ENCODE measurements around the gene PAEP.

Gene PAEP

GRCh38 chr9:135579889-135580660, 18.5 kb downstream of the PAEP start:
- no peak for DNase-seq

DNA sequence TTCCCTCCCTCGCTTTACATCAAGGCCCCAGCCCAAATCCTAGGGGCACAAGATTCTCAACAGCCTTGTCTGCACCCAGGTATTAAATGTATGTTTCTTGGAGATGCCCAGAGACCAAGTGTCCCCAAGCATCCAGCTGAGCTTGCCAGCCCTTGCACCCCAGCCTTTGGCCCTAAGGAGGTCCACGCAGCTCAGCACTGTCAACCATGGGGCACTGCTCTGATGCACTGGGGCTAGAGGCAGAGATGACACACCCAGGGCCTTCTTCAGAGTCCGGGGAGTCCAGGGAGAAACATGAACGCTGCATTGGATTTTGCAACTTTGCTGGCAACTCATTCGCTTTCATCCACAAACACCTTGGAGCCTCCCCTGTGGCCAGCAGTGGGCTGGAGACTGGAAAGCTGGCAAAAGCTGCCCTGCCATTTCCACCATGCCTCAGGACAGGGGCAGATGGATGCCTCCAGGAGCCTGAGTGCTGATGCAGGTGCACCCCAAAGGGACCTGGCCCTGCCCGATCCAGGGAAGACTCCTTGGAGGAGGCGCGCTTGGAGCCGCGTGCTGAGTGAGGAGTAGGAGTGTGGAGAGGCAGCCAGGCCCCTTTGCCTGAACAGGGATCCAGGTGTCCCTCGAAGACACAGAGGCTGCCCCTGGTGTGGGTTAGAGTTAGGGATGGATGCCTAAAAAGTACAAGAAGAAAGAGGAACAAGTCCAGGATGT, 19.3 kb downstream of the PAEP start:
- DNase-seq, result no peak

- DNase-seq, result no peak
Measured at GRCh38 chr9:135581636-135582426, 20.3 kb downstream of the PAEP start.

DNA sequence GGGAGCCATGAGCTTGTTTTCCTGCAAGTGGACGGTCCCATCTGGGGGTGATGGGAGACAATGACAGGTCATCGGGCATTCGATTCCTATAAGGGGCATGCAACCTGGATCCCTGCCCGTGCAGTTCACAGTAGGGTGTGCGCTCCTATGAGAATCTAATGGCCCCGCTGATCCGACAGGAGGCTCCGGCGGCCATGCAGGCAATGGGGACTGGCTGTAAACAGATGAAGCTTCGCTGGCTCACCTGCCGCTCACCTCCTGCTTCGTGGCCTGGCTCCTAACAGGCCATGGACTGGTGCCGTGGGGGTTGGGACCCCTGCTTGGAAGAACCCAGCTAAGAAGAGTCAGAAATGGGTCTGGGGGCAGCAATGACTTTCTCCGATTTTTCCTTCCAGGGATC, 21.0 kb downstream of the PAEP start:
- DNase-seq, result no peak

- DNase-seq, result no peak
Measured at GRCh38 chr9:135582966-135583687, 21.6 kb downstream of the PAEP start.

DNA sequence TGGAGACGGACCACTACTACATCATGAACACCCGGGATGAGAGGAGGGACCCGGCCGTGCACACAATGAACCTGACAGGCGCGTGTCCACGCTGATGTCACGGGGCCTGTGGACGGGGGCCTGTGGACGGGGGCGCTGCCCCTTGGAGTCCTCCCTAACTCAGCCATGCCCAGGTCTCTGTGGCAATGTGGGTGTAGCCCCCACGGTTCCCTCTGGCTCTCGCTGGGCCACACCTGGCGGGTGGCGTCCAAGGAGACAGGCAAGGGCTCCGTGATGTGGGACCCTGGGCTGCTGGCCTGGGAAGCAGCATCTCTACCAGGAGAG, 22.1 kb downstream of the PAEP start:
- DNase-seq, result no peak

GRCh38 chr9:135584371-135584770, 22.8 kb downstream of the PAEP start:
- no peak for DNase-seq

DNA sequence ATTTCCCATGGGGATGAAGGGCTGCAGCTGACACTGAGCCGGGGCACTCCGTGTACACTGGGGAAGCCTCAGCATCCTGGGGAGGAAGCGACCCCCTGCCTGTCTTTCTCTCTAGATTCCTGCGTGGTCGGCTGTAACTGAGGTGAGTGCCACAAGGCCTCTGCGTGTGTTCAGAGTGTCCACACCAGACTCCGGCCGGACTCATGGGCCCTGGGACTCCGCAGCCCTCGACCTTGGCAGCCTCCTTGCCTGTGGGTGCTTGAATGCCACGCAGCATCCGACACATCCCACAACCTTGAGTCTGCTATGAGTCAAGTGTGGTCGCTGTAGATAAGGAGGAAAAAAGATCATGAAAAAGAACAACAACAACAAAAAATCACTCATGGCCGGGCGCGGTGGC, 23.4 kb downstream of the PAEP start:
- DNase-seq, result no peak

DNA sequence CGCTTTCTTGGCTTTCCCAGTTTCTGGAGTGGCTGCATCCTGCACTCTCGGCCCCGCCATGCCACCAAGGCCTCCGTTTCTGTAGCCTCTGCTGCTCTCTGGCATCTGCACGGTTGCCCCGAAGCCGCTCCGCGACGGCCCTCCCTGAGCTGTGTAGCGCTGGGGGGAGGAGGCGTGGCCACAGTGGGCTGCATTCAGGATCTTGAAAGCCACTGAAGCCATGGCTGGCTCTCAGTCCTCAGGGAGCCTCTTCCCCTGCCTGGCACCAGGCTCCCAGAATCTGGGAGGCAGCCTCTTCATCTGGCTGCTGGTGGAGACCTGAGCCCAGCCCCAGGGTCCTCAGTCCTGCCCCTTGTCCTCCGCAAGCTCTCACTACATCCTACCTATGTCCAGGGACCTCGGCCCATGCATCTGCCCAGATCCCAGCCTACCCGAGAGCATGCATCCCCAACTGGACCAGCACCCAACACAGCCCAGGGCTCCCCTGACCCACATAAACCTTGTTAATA, 25.1 kb downstream of the PAEP start:
- no peak for DNase-seq

DNA sequence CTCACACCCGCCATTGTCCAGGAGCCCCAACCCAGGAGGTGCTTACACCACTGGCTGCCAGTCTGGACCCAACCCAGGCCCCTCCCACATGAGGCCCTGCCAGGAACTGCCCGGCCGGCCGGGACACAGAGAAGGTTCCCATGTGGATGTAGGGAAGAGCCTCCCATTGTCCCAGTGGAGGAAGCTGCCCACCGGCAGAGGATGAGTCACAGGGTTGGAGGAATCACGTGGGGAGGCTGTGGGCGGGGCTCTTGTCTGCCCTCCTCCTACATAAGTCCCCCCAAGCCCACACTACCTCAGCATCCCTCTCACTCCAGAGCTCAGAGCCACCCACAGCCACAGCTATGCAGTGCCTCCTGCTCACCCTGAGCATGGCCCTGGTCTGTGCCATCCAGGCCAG, 26.1 kb downstream of the PAEP start:
- DNase-seq, result no peak

GRCh38 chr9:135588371-135588770, 26.8 kb downstream of the PAEP start:
- DNase-seq, result no peak

- no peak for DNase-seq
Measured at GRCh38 chr9:135588886-135589595, 27.5 kb downstream of the PAEP start.

DNA sequence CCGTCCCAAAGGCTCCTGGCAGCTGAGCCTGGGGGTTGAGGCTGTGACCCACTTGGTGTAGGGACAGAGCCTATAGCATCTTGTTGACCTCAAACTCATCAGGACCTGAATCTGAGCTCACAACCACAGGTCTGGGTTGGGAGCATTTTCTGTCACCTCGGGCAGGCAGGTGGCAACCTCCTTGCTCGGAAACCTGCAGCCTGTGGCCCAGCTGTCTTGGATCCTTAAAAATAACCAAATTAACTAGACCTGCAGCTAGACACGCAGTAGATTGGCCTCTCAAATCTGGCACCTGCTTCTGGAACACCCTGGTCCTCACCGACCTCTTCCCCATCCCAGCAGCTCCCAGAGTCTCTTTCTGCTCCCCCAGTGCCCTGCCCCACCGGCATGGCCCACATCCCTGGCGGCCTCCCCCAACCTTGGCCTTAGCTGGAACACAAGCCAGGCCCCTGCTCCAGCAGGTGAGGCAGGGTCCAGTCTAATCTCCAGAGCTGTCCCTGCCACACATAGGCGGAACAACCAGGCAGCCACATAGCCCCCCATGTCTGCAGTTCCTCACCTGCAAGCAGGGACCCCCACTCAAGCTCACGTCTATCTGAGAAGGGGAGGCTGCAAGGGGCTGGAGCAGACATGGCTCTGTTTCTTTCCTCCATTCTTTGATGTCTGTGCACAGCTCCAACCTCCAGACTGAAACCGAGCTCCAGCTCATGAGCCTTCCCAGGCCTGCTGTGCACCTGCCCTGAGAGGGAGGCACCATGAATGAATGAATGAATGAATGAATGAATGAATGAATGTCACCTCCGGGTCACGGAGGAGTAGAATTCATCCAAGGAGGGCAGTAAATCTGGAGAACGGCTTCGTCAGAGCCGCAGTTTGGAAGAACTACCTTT, 28.3 kb downstream of the PAEP start:
- DNase-seq, result no peak

GRCh38 chr9:135590486-135591079, 29.0 kb downstream of the PAEP start:
- DNase-seq, result no peak

DNA sequence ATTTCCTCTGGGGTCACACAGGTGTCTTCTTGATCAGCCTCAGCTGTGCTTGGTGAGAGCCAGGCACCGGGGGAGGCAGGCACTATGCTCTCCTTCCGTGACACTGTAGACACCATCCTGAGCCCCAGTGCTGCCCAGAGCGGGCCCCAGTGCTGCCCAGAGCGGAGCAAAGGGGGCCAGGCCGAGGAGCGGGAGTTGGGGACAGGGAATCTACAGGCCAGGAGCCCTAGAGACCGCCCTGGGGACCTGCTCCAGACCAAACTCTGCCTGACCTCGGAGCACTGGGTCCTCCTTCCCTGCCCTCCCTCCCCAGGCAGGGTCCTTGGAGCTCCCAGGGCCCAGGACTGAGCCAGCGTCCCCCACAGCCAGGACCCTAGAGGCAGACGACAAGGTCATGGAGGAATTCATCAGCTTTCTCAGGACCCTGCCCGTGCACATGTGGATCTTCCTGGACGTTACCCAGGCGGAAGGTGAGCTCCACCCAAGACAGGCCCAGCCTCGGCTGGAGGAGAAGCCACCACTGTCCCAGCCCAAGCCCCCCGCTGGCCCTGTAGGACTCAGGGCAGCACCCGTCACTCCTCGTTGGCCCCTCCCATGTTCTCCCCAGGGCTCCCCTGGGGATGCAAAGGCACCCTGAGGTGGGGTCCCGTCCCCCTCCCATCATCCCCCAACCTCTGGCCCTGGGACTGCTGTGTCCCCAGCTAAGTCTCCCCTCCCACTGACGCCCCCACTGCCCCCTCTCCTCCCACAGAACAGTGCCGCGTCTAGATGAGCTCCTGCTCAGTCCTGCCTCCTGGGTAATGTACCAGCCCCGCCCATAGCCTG, 30.2 kb downstream of the PAEP start:
- no peak for DNase-seq

GRCh38 chr9:135592331-135592590, 30.7 kb downstream of the PAEP start:
- DNase-seq, result no peak

DNA sequence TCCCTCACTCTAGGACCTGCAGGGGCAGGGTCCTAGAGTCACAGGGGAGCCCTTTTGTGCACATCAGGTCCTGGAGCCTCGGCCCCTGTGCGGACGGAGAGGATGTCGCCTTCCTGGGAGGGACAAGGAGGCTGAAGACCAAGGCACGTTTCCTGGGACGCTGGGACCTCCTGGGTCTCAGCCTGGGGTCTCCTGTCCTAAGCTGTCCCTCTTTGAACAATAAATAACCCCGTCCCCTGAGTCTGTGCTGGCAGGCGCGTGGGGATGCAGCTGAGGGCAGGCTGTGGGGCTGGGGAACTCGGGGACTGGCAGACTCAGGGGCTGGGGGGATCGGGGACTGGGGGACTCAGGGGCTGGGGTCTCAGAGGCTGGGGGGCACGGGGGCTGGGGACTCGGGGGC, 31.1 kb downstream of the PAEP start:
- no peak for DNase-seq

GRCh38 chr9:135596211-135596610, 34.7 kb downstream of the PAEP start:
- no peak for DNase-seq

DNA sequence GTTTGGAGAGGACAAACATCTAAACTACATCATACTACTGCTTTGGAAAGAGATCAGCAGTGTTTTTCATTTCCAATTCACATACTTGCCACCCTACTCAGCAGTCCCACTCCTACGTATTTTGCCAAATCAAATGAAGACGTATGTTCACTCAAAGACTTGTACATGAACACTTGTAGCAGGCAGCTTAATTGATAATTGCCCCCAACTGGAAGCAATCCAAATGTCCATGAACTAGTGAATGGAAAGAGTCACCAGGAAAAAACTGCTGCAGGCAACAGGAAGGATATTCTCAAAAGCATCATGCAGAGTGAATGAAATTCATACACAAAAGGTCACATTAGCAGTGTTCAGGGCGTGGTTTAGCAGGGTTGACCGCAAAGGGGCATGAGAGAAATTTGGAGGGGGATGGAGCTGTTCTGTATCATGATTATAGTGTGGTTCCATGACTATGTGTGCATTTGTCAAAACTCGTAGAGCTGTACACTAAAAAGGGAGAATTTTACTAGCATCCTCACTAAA, 38.8 kb downstream of the PAEP start:
- DNase-seq, result no peak

DNA sequence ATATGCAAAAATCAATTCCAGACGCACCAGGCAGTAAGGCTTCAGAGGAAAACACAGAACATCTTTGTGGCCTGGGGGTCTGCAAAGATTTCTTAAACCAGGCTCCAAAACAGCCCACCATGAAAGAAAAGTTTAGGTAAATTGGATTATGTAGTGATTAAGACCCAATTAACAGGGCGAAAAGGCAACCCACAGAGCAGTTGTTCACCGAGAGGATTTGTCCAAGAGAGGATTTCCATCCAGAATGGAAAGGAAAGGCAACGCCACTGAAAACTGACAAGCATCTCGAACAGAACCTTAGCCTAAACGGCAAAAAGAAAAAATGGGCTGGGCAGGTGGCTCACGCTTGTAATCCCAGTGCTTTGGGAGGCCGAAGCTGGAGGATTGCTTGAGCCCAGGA, 40.4 kb downstream of the PAEP start:
- DNase-seq, result no peak
